COLO668 (cell line): ENCODE results near the gene RASGRF2.
"Not testable (repeated sequence)": the region's sequence is repeated elsewhere in the genome, so short reads cannot be mapped to it uniquely, and the experiment has no call there.

Experiments used
- DNase-seq: peaks from one replicate; lab custom pipeline; 2025; ENCODE audit not compliant: unreplicated experiment; lab: John Stamatoyannopoulos, UW

Gene RASGRF2

GRCh38 chr5:80982093-80982492 lies 21.9 kb downstream of the RASGRF2 start:
- no peak for DNase-seq

DNA sequence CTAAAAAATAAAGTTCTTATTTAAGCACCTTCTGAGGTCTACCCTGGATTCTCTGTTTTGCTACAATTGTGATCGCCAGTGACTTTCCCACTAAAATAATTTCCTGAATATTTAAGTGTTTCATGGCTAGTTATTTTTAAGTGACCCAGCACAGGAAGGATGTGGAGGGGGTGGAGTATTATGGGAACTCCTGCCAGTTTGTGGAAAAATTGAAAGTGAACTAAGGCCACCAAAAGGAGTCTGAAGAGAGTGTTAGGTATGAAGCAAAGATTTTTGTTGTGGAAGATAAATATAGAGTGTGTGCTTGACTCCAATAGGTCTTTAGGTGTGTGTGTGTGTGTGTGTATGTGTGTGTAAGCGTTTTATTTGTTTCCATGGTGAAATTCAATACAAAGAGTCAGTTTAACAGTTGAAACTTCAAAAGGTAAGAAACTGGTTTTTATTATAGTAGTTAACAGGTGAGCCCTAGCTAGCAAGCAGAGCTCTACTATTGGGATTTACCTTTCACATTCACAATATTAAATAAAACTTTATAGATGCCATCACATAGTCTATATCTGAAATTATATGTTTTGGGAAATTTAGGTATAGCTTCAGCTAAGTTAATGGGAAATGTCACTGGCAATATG lies 25.6 kb downstream of the RASGRF2 start:
- no peak for DNase-seq

DNA sequence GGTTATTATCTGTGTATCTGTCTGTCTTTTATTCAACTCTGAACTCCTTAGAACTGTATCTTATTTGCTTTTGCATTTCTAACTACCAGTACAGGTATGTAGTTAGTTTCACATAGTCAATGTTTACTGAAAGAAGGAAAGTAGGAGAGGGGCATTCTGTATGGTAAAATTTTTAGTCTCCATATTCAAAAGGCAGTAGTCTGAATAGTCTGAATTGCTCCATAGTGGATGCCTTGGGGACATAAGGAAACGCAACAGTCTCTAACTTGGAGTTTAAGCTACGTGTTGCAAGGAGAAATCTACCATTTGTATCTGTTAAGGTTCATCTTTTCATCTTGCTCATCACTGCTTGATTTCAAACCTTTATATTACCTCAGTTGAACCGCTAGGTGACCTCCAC lies 26.2 kb downstream of the RASGRF2 start:
- DNase-seq = no peak

DNA sequence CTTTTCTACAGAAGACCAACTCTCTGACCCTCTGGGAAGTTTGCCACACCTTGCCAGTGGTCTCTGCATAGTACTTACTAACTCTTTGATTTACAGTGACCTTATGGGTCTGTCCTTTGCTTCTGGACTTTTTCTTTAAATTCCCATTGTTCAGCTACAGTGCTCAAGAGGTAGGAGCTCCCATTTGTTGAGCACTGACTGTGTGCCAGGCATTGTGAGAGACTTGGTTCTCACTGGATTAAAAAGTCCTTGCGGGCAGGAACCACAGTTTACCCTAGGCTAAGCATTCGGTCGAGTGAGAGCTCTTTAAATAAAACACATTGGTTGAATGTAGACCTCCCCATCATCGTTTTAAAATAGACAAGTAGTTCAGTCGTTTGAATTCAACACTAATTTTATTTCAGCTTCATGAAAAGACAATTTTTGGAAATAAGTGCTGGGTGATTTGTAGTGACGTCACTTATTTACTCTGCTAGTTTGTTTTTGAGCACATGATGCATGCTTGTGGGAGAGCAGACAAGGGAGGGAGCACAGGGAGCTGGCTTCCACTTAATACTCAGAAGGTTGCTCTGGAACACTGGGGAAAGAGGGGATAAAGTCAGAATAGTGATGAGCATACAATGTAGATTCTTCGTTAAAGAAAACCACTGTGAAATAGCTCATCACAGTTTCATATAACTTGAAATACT lies 27.1 kb downstream of the RASGRF2 start:
- DNase-seq = no peak

DNA sequence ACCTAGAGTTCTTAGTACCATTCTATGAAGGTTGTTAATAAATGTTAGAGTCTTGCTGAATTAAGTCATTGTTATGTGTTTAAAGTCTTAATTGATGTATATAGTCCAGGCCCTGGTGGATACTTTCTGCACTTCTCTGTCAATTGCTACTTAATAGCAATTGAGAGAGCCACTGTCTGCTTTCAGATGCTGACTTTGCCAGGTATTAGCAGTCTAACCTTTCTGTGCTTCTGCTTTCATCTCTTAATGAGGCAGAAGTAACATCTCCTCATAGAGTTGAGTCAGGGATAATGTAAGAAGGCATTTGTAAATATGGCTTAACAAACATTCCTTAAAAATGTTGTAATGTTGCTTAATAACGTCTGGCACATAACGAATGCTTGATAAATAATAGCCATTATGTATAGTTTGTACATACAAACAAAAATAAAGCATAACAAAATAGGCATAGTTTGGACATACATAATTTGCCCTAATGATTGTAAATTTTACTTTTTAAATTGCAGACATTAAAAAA lies 28.3 kb downstream of the RASGRF2 start:
- DNase-seq = no peak

GRCh38 chr5:80989883-80990282 lies 29.7 kb downstream of the RASGRF2 start:
- DNase-seq = no peak

DNA sequence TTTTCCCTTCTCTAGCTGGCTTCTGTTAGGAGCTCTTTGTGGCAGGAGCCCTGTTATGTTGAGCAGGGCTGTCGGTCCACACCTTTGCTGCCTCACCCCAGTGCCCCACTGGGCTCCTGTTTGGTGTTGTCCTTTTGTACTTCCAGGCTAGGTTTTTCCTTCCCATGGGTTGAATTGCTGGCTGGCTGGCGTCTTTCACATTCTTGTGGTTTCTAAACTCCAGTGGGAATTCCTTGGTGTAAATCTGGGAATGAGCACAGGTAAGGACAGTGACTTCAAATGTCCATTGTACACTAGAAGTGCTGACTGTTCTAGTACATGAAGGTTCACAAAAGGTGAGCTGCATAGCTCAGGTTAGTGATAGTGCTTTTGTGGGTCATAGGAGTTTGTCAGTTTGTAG lies 30.4 kb downstream of the RASGRF2 start:
- DNase-seq = no peak

DNA sequence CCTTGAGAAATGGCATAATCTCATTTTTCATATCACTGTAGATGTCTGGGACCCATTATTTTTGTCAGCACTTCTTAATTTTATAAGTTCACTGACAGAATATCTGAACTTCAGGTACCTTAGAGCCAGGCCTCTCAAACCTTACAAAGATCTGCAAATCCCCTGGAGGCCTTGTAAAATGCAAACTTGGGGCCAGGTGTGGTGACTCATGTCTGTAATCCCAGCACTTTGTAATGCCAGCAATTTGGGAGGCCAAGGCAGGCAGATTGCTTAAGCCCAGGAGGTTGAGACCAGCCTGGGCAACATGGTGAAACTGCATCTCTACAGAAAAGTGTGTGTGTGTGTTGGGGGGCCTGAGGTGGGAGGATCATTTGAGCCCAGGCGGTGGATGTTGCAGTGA lies 30.8 kb downstream of the RASGRF2 start:
- DNase-seq = no peak

- no peak for DNase-seq
These were observed 35.7 kb downstream of the RASGRF2 start for GRCh38 chr5:80995908-80996307.

DNA sequence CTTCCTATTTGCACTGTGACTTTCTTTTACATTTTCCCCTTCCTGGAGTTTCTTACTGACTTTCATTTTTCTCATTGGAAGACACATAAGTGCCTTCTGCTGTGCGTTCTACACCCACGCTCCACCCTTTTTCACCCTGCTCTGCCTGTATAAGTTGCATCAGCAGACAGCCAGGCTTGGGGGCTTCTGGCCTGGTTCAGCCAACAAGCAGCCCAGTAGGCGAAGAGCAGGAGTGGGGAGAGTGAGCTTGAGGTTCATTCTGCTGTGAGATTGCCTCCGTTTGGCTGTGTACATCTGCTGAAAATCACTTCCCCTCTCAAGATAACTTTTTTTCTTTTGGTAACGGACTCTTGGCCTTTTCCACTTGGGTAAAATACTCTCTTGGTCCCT lies 38.4 kb downstream of the RASGRF2 start:
- no peak for DNase-seq

DNA sequence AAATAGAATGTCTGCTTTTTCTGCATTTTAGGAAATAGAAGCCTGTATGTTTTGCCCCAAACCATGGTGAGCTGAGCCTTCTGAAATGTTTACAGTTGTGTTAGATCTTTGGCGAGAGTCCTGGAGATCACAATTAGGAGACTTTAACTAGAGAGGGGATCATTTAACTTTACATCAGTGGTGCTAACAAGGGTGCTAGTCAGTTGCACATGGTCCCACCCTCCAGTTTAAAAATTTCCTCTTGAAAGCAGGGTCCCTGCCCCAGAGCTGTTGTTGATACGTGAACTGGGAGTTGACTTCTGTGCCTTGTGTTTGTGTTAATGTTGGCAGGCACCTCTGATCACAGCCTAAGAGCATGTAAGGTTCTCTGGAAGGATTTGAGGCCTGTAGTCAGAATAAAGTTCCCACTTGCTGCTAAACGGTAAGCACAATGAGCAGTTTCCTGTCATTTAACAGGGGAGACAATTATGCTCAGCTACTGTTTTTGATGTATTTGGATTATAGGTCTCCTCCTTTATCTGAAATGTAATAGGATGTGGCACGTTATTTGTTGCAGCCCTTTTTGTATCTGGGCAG lies 43.7 kb downstream of the RASGRF2 start:
- DNase-seq = no peak

GRCh38 chr5:81005708-81006107 lies 45.5 kb downstream of the RASGRF2 start:
- DNase-seq = no peak

DNA sequence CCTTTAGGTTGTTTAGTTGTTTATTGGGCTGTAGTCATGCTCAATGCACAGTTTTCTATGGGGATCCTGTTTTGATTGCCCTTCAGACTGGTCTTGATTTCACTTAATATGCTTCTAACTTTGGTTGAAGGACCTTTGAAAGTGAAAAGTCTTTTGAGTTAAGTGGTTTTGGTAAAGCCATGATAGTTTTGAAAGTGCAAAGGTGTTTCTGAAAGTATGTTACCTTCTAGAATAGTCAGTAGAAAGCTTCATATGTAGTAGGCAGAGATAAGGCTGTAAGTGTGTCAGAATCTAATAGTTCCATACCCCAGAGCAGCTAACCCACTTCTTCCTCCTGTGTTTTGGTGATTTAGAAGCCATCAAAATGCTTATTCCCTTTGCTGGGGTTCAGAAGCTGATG lies 46.1 kb downstream of the RASGRF2 start:
- DNase-seq = no peak

- no peak for DNase-seq
These were observed 46.9 kb downstream of the RASGRF2 start for GRCh38 chr5:81006947-81007636.

DNA sequence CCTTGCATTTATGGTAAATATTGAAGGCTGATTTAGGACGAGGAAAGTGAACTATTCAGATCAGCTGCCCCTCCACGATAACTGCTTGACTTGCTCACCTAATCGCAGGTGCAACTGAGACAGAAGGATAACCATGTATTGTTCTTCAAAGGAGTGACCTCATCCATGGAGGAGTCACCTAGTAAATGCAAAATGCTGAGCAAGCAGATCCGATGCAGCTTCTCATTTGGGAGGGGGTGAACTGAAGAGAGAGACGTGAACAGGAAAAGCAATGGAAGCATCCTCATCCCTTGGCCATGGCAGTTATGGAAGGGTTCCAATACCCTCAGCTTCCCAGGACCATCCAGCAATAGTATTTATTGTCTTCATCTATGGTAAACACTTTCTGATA lies 47.5 kb downstream of the RASGRF2 start:
- DNase-seq = no peak

GRCh38 chr5:81010336-81011169 lies 50.4 kb downstream of the RASGRF2 start:
- no peak for DNase-seq

- no peak for DNase-seq
These were observed 54.2 kb downstream of the RASGRF2 start for GRCh38 chr5:81014348-81014747.

- no peak for DNase-seq
These were observed 56.0 kb downstream of the RASGRF2 start for GRCh38 chr5:81016116-81016515.

- no peak for DNase-seq
These were observed 57.2 kb downstream of the RASGRF2 start for GRCh38 chr5:81017320-81017719.

- DNase-seq = not testable (repeated sequence)
These were observed 58.4 kb downstream of the RASGRF2 start for GRCh38 chr5:81018608-81019007.

- DNase-seq = no peak
These were observed 59.6 kb downstream of the RASGRF2 start for GRCh38 chr5:81019748-81020147.
